ENCODE data around the gene KCTD10.

KCTD10 gene

GRCh38 chr12:109494348-109494881 is 17.3 kb upstream of the KCTD10 start:
- DNase-seq (ENCODE audit: low read depth), result no peak

GRCh38 chr12:109493938-109494337 is 16.8 kb upstream of the KCTD10 start:
- DNase-seq (ENCODE audit: low read depth), result no peak

- no peak for DNase-seq (ENCODE audit: low read depth)
Observed at GRCh38 chr12:109493090-109493489, 16.0 kb upstream of the KCTD10 start.

- no peak for DNase-seq (ENCODE audit: low read depth)
Observed at GRCh38 chr12:109492371-109492770, 15.3 kb upstream of the KCTD10 start.

GRCh38 chr12:109491671-109492070 is 14.6 kb upstream of the KCTD10 start:
- DNase-seq (ENCODE audit: low read depth), result no peak

GRCh38 chr12:109489955-109490565 is 13.0 kb upstream of the KCTD10 start:
- DNase-seq (ENCODE audit: low read depth), result no peak

GRCh38 chr12:109489016-109489954 is 12.2 kb upstream of the KCTD10 start:
- no peak for DNase-seq (ENCODE audit: low read depth)

- DNase-seq (ENCODE audit: low read depth), result no peak
Observed at GRCh38 chr12:109488051-109488665, 11.1 kb upstream of the KCTD10 start.

- no peak for DNase-seq (ENCODE audit: low read depth)
Observed at GRCh38 chr12:109487181-109488050, 10.3 kb upstream of the KCTD10 start.

- DNase-seq (ENCODE audit: low read depth), result no peak
Observed at GRCh38 chr12:109485201-109485600, 8.1 kb upstream of the KCTD10 start.

- no peak for DNase-seq (ENCODE audit: low read depth)
Observed at GRCh38 chr12:109483346-109483745, 6.2 kb upstream of the KCTD10 start.

GRCh38 chr12:109482894-109483293 is 5.8 kb upstream of the KCTD10 start:
- no peak for DNase-seq (ENCODE audit: low read depth)

GRCh38 chr12:109482491-109482890 is 5.4 kb upstream of the KCTD10 start:
- no peak for DNase-seq (ENCODE audit: low read depth)

GRCh38 chr12:109481863-109482262 is 4.8 kb upstream of the KCTD10 start:
- DNase-seq (ENCODE audit: low read depth), result no peak

GRCh38 chr12:109480356-109480755 is 3.3 kb upstream of the KCTD10 start:
- DNase-seq (ENCODE audit: low read depth), result no peak

- no peak for DNase-seq (ENCODE audit: low read depth)
Observed at GRCh38 chr12:109479761-109480160, 2.7 kb upstream of the KCTD10 start.

GRCh38 chr12:109477963-109478315 is 839 bp upstream of the KCTD10 start:
- DNase-seq (ENCODE audit: low read depth), result no peak

- no peak for DNase-seq (ENCODE audit: low read depth)
Observed at GRCh38 chr12:109476807-109477184, 304 bp downstream of the KCTD10 start.

GRCh38 chr12:109475993-109476806 is 900 bp downstream of the KCTD10 start:
- DNase-seq (ENCODE audit: low read depth), result no peak

GRCh38 chr12:109475121-109475520 is 2.0 kb downstream of the KCTD10 start:
- no peak for DNase-seq (ENCODE audit: low read depth)

All from CMK (cell line).